HCT116 (cell line): Measurements from ENCODE around the gene CPSF4L. TPM values are rescaled to one million over a fixed set of nuclear protein-coding genes. Genes with fewer than 3 reads are reported as not detected.

Source experiments
- ATAC-seq: fragments of 200-7000 bp; cut with Tn5 transposase; 2 replicates; pipeline ENCODE4 v1.9.1; 2020; ENCODE audit warnings: mild to moderate bottlenecking, moderate library complexity
- BruUV-seq: library from RNA; stranded (reverse); fragments of 400-500 nt; replicated peaks from 2 replicates; lab custom pipeline; 2021; lab: Mats Ljungman, UMichigan
- CTCF ChIA-PET: fragments of 300-600 bp; sonication (Branson Sonifier 250); formaldehyde crosslinking; loops from one replicate; lab custom pipeline; 2021; ENCODE audit warnings: antibody characterized with exemption; lab: Charles Lee
- POLR2A ChIA-PET: fragments of 300-600, 350-600 bp; sonication (Branson Sonifier 250); formaldehyde crosslinking; loops from one replicate; lab custom pipeline; 2021; ENCODE audit warnings: antibody characterized with exemption; lab: Charles Lee
- RAD21 ChIA-PET, 2 experiments: fragments of 300-600 bp; sonication (Branson Sonifier 250); formaldehyde crosslinking; loops; one replicate each; lab custom pipeline; 2023; ENCODE audit warnings: low total read pairs in 2 of 2; ENCODE audit not compliant: uncharacterized antibody in 2 of 2, unreplicated experiment in 2 of 2, low non-redundant PET in 1 of 2; lab: Charles Lee
- DNase-seq: peaks from one replicate; pipeline ENCODE4 v3.0.0-alpha.2; 2010; ENCODE audit warnings: low read depth, low spot score
- H2AFZ ChIP-seq: fragments of 200-600 bp; shearing (Covaris generic), sonication (generic); 2 replicates; pipeline ENCODE4 v1.6.1; 2017; ENCODE audit warnings: low read depth, mixed run types, mixed read lengths, antibody characterized with exemption, low read length; ENCODE audit not compliant: poor library complexity, severe bottlenecking
- H3K27ac ChIP-seq: 2 replicates; pipeline ENCODE4 v1.5.1; 2012; ENCODE audit warnings: low read depth, low read length
- H3K27me3 ChIP-seq: fragments of 200-600 bp; sonication (generic); 2 replicates; pipeline ENCODE4 v1.6.1; 2016; ENCODE audit warnings: mixed run types, low read length, mixed read lengths; ENCODE audit not compliant: insufficient read depth
- H3K36me3 ChIP-seq, 2 experiments: fragments of 200-500 bp in 1 of 2; fragments of 200-600 bp in 1 of 2; sonication (Bioruptor generic) in 1 of 2; sonication (generic) in 1 of 2; 2 replicates each; pipeline versions ENCODE4 v1.5.1 to v1.6.1; 2014 to 2016; ENCODE audit warnings: low read length in 2 of 2, inconsistent platforms in 1 of 2, mixed read lengths in 1 of 2, mixed run types in 1 of 2; ENCODE audit not compliant: insufficient read depth in 2 of 2, control insufficient read depth in 1 of 2
- H3K4me1 ChIP-seq, 2 experiments: fragments of 200-600 bp in 1 of 2; sonication (generic) in 1 of 2; 2 replicates each; pipeline versions ENCODE4 v1.5.1 to v1.6.1; 2012 to 2017; ENCODE audit warnings: low read length in 2 of 2, inconsistent platforms in 1 of 2, mild to moderate bottlenecking in 1 of 2, mixed read lengths in 1 of 2, mixed run types in 1 of 2, moderate library complexity in 1 of 2; ENCODE audit not compliant: insufficient read depth in 2 of 2, control insufficient read depth in 1 of 2
- H3K4me2 ChIP-seq: fragments of 200-600 bp; sonication (generic); 2 replicates; pipeline ENCODE4 v1.6.1; 2017; ENCODE audit warnings: mixed run types, low read length, mixed read lengths
- H3K4me3 ChIP-seq, 2 experiments: fragments of 200-600 bp in 1 of 2; sonication (generic) in 1 of 2; replicated peaks in 1 of 2; 2 replicates each; pipeline ENCODE4 v1.5.1; 2011 to 2016; ENCODE audit warnings: low read length in 2 of 2, control low read depth in 1 of 2, low read depth in 1 of 2, mild to moderate bottlenecking in 1 of 2, mixed read lengths in 1 of 2, mixed run types in 1 of 2
- H3K79me2 ChIP-seq: fragments of 200-600 bp; sonication (generic); 2 replicates; pipeline ENCODE4 v1.6.1; 2017; ENCODE audit warnings: mild to moderate bottlenecking, mixed run types, low read length, moderate library complexity, mixed read lengths; ENCODE audit not compliant: insufficient read depth
- H3K9ac ChIP-seq: fragments of 200-600 bp; sonication (generic); 2 replicates; pipeline ENCODE4 v1.6.1; 2016; ENCODE audit warnings: low read length, mixed read lengths
- H3K9me2 ChIP-seq: fragments of 200-600 bp; sonication (generic), shearing (Covaris generic); 2 replicates; pipeline ENCODE4 v1.6.1; 2017; ENCODE audit warnings: mixed run types, mild to moderate bottlenecking, moderate library complexity; ENCODE audit not compliant: insufficient read depth
- H3K9me3 ChIP-seq, 2 experiments: fragments of 200-500 bp in 1 of 2; fragments of 200-600 bp in 1 of 2; sonication (Bioruptor generic) in 1 of 2; sonication (generic) in 1 of 2; 2 replicates each; pipeline ENCODE4 v1.6.1; 2014 to 2017; ENCODE audit warnings: low read length in 2 of 2, mixed read lengths in 2 of 2, inconsistent platforms in 1 of 2, low read depth in 1 of 2, mild to moderate bottlenecking in 1 of 2, mixed run types in 1 of 2, moderate library complexity in 1 of 2; ENCODE audit not compliant: control insufficient read depth in 1 of 2, insufficient read depth in 1 of 2
- H4K20me1 ChIP-seq: fragments of 200-600 bp; sonication (generic), shearing (Covaris generic); 2 replicates; pipeline ENCODE4 v1.6.1; 2017; ENCODE audit warnings: mixed run types, mild to moderate bottlenecking, moderate library complexity; ENCODE audit not compliant: insufficient read depth
- ATF3 ChIP-seq: IDR thresholded peaks from 2 replicates; pipeline ENCODE4 v1.6.1; 2012
- CTCF ChIP-seq, 3 experiments: fragments of 200-600 bp in 1 of 3; sonication (generic) in 1 of 3; IDR thresholded peaks in 2 of 3; conservative IDR thresholded peaks in 1 of 3; 2 replicates each; pipeline ENCODE4 v1.5.1; 2012 to 2017; ENCODE audit warnings: low read depth in 2 of 3, low read length in 2 of 3, antibody characterized with exemption in 1 of 3, borderline replicate concordance in 1 of 3, control low read depth in 1 of 3, mild to moderate bottlenecking in 1 of 3, mixed read lengths in 1 of 3, mixed run types in 1 of 3, moderate library complexity in 1 of 3; ENCODE audit not compliant: insufficient read depth in 1 of 3
- ELF1 ChIP-seq: IDR thresholded peaks from 2 replicates; pipeline ENCODE4 v1.6.1; 2012; ENCODE audit warnings: low read depth, borderline replicate concordance
- JUND ChIP-seq: IDR thresholded peaks from 2 replicates; pipeline ENCODE4 v1.6.1; 2012
- RAD21 ChIP-seq: IDR thresholded peaks from 2 replicates; pipeline ENCODE4 v1.6.1; 2012; ENCODE audit warnings: low read depth, mild to moderate bottlenecking
- TCF7L2 ChIP-seq: IDR thresholded peaks from 2 replicates; pipeline ENCODE4 v1.7.0; 2011; ENCODE audit warnings: borderline replicate concordance, inconsistent platforms; ENCODE audit not compliant: insufficient read depth, insufficient read length; ENCODE audit errors: extremely low read depth
- ZBTB33 ChIP-seq: IDR thresholded peaks from 2 replicates; pipeline ENCODE4 v1.6.1; 2011; ENCODE audit warnings: mild to moderate bottlenecking, low read length, moderate library complexity; ENCODE audit not compliant: insufficient replicate concordance; ENCODE audit errors: extremely low read depth
- intact Hi-C: fragments of 100-400 bp; cut with micrococcal nuclease; formaldehyde crosslinking; loops from 2 replicates; pipeline ENCODE4 v1.10.0; 2022
- total RNA-seq: library from RNA; stranded (reverse); gene quantifications from one replicate; pipeline ENCODE4 v1.2.1, GENCODE V29; 2021; ENCODE audit not compliant: unreplicated experiment

The CPSF4L gene
- total RNA-seq, 1 experiment from 2014 or later: not detected

- BruUV-seq: no TSS peak
- ChIA-PET CTCF (interaction anchor here (1.0 to 2.5 kb wide), 4 partner anchors 122 to 692 kb away, joined by 3 to 10 read pairs (median 4); no protein-coding TSS in a partner anchor), POLR2A (no interaction called here)
Observed at GRCh38 chr17:73248532-73248931, 13.1 kb downstream of the CPSF4L start.

GRCh38 chr17:73247726-73248125 lies 14.0 kb downstream of the CPSF4L start:
- Histone ChIP-seq H3K4me3 (no peak overlapping the region), H4K20me1 (no peaks in the 10 kb centered on the region), H3K27ac (no peak overlapping the region), H2AFZ (no peak overlapping the region), H3K36me3 (peaks cover 11 to 18% of the 10 kb centered on the region in 2 experiments; a peak in 3 of 4 replicates), H3K9ac (no peak overlapping the region), H3K9me2 (no peaks in the 10 kb centered on the region), H3K4me1 (no peaks in the 10 kb centered on the region), H3K27me3 (no peaks in the 10 kb centered on the region), H3K79me2 (no peaks in the 10 kb centered on the region), H3K4me2 (no peak overlapping the region), H3K9me3 (no peaks in the 10 kb centered on the region)
- intact Hi-C loops: loop anchor here (2.0 to 10.0 kb wide), 2 partner anchors 521 to 597 kb away; no protein-coding TSS in a partner anchor
- RAD21 ChIA-PET: interaction anchor here in 1 of 2 experiments (0.6 kb wide), 1 partner anchor 520 kb away, joined by 4 read pairs; no protein-coding TSS in a partner anchor
- POLR2A ChIA-PET: no interaction called here
- ATAC-seq (peak; percentile 20; the same call in 1 of the 2 replicates), DNase-seq (no peak)
- peak; percentile 53; the same call in 1 of the 2 replicates for TF ChIP-seq RAD21
- TF ChIP-seq ZBTB33: no peak
- peak in 2 of 3 experiments; percentile 32 to 39; a peak in 2 of 6 replicates for TF ChIP-seq CTCF (IDR thresholded peaks at IDR 0.05 in 2 of 3, conservative IDR thresholded peaks at IDR 0.05 in 1 of 3; ENCODE audit: borderline replicate concordance in 1 of 3, insufficient read depth in 1 of 3, low read depth in 2 of 3, low read length in 2 of 3)
- CTCF ChIA-PET: interaction anchor here (2.2 to 2.5 kb wide), 2 partner anchors 122 to 691 kb away, joined by 6 to 10 read pairs; no protein-coding TSS in a partner anchor
- no TSS peak for BruUV-seq

More at GRCh38 chr17:73248532-73248931, 13.1 kb downstream of the CPSF4L start:
- Histone ChIP-seq H3K27ac (no peak overlapping the region), H3K4me3 (no peak overlapping the region), H2AFZ (no peak overlapping the region), H3K9me3 (no peaks in the 10 kb centered on the region), H4K20me1 (no peaks in the 10 kb centered on the region), H3K9ac (no peak overlapping the region), H3K4me1 (no peaks in the 10 kb centered on the region), H3K4me2 (no peak overlapping the region), H3K36me3 (peaks cover 11 to 17% of the 10 kb centered on the region in 2 experiments; a peak in 3 of 4 replicates)
- RAD21 ChIA-PET: no interaction called here
- no peak for DNase-seq
- TF ChIP-seq ATF3: no peak
- no peak for TF ChIP-seq JUND
- TF ChIP-seq ELF1: no peak
- TF ChIP-seq TCF7L2: no peak
- TF ChIP-seq, all 23 proteins: peak for 0
- intact Hi-C loops: loop anchor here (10.0 kb wide), 1 partner anchor 596 kb away; no protein-coding TSS in a partner anchor
- no peak for ATAC-seq
- H3K79me2 ChIP-seq: no peaks in the 10 kb centered on the region
- H3K9me2 ChIP-seq: no peaks in the 10 kb centered on the region
- H3K27me3 ChIP-seq: no peaks in the 10 kb centered on the region
